ENCODE measurements around the gene SPEM3. TPM values are rescaled to one million over a fixed set of nuclear protein-coding genes. Genes with fewer than 3 reads are reported as not detected.

SPEM3 gene
- total and polyA plus RNA-seq, 2 of the 13 experiments (the other 11 are each of a cell fraction or from before 2014, with no cell fraction given), result not detected

GRCh38 chr17:7410634-7411426 is 17.8 kb upstream of the SPEM3 start:
- Histone ChIP-seq H3K9me3 (ENCODE audit: low read length) (no peaks in the 10 kb centered on the region), H3K79me2 (ENCODE audit: insufficient read depth, low read length) (no peaks in the 10 kb centered on the region), H3K36me3 (replicated peaks in 1 of 2; ENCODE audit: control insufficient read depth in 1 of 2, insufficient read depth in 2 of 2, low read length in 2 of 2) (0 out of 5 replicates have a peak, but pooled peaks cover 0 to 2% of the 10 kb centered on the region in 2 experiments), H3K27me3 (ENCODE audit: control insufficient read depth in 1 of 2, insufficient read depth in 2 of 2, low read length in 2 of 2) (no peaks in the 10 kb centered on the region), H4K20me1 (ENCODE audit: insufficient read depth, low read length) (no peaks in the 10 kb centered on the region), H2AFZ (ENCODE audit: low read length) (no peak overlapping the region), H3K4me2 (ENCODE audit: low read depth, low read length) (no peak overlapping the region), H3K4me1 (ENCODE audit: insufficient read depth, low read length) (peaks cover 3% of the 10 kb centered on the region), H3K27ac (ENCODE audit: extremely low read length, insufficient read depth, low read length) (no peak overlapping the region), H3K9ac (ENCODE audit: insufficient read depth, low read depth, low read length) (no peak overlapping the region), H3K4me3 (replicated peaks in 1 of 3; ENCODE audit: insufficient read depth in 1 of 3, low read depth in 2 of 3, low read length in 3 of 3) (no peak overlapping the region)
- ATAC-seq (no peak), FAIRE-seq (no peak), DNase-seq (ENCODE audit: low spot score) (no peak)
- ChIA-PET POLR2A (no interaction called here), CTCF (ENCODE audit: low intra/inter-chr PET ratio, low total read pairs) (no interaction called here)
- in situ Hi-C loops (cut with HindIII; ENCODE audit: extremely low pct_ligation_motif_present, low pct_unique_long_range_greater_than_20kb) (no loop called here), intact Hi-C loops (cut with micrococcal nuclease; ENCODE audit: unreplicated experiment) (no loop called here)
- no TSS peak for BruUV-seq (replicated peaks)
- WGBS (ENCODE audit: low lambda C conversion rate), result 91% methylated on average over 25 of the region's 25 CpGs
- TF ChIP-seq NCOA2 (CRISPR knock-in tag; IDR thresholded peaks at IDR 0.05) (no peak), CHD2 (IDR thresholded peaks at IDR 0.05; ENCODE audit: low read depth, low read length) (no peak), ZNF687 (CRISPR knock-in tag; IDR thresholded peaks at IDR 0.05) (0 out of 2 replicates have a peak, but pooled peaks have one; percentile 15), KIAA2018 (CRISPR knock-in tag; IDR thresholded peaks at IDR 0.05; ENCODE audit: borderline replicate concordance) (no peak)
- TF ChIP-seq, protein P1, sequence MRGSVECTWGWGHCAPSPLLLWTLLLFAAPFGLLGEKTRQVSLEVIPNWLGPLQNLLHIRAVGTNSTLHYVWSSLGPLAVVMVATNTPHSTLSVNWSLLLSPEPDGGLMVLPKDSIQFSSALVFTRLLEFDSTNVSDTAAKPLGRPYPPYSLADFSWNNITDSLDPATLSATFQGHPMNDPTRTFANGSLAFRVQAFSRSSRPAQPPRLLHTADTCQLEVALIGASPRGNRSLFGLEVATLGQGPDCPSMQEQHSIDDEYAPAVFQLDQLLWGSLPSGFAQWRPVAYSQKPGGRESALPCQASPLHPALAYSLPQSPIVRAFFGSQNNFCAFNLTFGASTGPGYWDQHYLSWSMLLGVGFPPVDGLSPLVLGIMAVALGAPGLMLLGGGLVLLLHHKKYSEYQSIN (CRISPR knock-in tag; IDR thresholded peaks at IDR 0.05; ENCODE audit: borderline replicate concordance), result no peak
- TF ChIP-seq, protein P2, sequence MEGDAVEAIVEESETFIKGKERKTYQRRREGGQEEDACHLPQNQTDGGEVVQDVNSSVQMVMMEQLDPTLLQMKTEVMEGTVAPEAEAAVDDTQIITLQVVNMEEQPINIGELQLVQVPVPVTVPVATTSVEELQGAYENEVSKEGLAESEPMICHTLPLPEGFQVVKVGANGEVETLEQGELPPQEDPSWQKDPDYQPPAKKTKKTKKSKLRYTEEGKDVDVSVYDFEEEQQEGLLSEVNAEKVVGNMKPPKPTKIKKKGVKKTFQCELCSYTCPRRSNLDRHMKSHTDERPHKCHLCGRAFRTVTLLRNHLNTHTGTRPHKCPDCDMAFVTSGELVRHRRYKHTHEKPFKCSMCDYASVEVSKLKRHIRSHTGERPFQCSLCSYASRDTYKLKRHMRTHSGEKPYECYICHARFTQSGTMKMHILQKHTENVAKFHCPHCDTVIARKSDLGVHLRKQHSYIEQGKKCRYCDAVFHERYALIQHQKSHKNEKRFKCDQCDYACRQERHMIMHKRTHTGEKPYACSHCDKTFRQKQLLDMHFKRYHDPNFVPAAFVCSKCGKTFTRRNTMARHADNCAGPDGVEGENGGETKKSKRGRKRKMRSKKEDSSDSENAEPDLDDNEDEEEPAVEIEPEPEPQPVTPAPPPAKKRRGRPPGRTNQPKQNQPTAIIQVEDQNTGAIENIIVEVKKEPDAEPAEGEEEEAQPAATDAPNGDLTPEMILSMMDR (CRISPR knock-in tag; IDR thresholded peaks at IDR 0.05), result no peak

Measured in HepG2 (cell line).